ENCODE data around the gene TBX10. TPM values are rescaled to one million over a fixed set of nuclear protein-coding genes. Genes with fewer than 3 reads are reported as not detected.
"Not testable (repeated sequence)": the region's sequence is repeated elsewhere in the genome, so short reads cannot be mapped to it uniquely, and the experiment has no call there.

The TBX10 gene
- polyA plus RNA-seq, 4 donors, result 4.3 to 69.4 (median 27.9) TPM

DNA sequence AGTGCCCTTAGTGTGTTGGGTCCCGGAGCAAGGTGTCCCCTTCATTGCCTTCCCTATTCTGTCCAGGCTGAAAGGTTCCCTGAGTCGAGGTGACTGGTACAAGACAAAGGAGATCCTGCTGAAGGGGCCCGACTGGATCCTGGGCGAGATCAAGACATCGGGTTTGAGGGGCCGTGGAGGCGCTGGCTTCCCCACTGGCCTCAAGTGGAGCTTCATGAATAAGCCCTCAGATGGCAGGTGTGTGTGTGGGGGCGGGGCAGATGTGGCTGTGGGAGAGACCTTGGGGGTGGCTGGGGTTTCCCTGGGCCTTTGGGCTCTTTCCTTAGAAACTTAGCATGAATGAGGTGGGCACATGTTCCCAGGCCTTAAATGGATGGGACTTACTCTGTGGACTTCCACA, 31.1 kb downstream of the TBX10 start:
- peaks cover 0 to 49% (median 16%) of the 10 kb centered on the region in 3 donors for H3K36me3 ChIP-seq (ENCODE audit: control insufficient read depth in 3 of 3, insufficient read depth in 2 of 3, low read depth in 1 of 3, low read length in 3 of 3)
- FAIRE-seq (no peak), DNase-seq (no peak)
- no peak overlapping the region for H3K4me3 ChIP-seq (ENCODE audit: low read depth in 1 of 3, low read length in 3 of 3)
- 91 to 95% (median 93%) methylated on average over 8 of the region's 8 CpGs for WGBS, 3 donors
- no peaks in the 10 kb centered on the region for H3K9me3 ChIP-seq (ENCODE audit: control insufficient read depth in 2 of 2, insufficient read depth in 1 of 2, low read depth in 1 of 2, low read length in 1 of 2)
- H3K27ac ChIP-seq (ENCODE audit: low read depth in 1 of 3, low read length in 2 of 3), result no peak overlapping the region
- H3K4me1 ChIP-seq (ENCODE audit: control insufficient read depth in 3 of 3, insufficient read depth in 2 of 3, low read depth in 1 of 3, low read length in 2 of 3), result peaks cover 0 to 8% (median 0%) of the 10 kb centered on the region in 3 donors
- H3K27me3 ChIP-seq (ENCODE audit: control insufficient read depth in 3 of 3, insufficient read depth in 3 of 3, low read length in 3 of 3), result no peaks in the 10 kb centered on the region

- WGBS, 3 donors, result 17 to 46% (median 26%) methylated on average over 9 of the region's 9 CpGs
- FAIRE-seq, result no peak
Measured at GRCh38 chr11:67607507-67607906, 32.1 kb downstream of the TBX10 start.

DNA sequence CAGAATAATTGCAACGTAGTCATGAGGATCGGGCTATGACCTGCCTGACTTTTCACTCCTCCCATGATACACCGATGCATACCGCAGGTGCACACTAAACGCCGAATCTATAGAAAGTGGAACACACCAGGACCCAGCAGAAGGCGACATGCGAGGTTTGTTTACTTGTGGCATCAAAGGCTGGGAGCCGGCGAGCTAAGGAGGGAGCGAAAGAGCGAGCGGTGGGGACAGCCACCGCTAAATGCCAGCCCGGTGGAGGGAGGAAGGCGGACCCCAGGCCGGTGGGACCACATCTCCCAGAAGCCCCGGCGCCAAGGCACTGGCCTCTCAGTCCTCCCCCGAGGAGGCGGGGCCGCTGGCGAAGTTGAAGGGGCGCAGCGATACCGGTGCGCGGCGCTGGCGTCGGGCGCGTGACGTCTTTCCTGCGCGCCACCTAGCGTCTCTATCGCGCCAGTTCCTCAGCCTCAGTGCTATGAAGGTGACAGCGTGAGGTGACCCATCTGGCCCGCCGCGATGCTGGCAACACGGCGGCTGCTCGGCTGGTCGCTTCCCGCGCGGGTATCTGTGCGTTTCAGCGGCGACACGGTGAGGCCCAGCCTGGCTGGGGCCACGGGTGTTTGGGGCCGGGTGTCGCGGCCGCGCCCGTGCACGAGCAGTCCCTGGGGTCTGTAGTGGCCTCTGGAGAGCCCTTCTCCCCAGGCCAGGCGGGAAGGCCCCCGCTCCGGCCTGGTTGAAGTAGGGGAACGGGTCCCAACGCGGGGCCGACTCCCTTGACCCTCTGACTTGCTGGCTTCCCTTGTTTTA, 32.9 kb downstream of the TBX10 start, which contains the start of gene NDUFV1:
TSS of gene NDUFV1 (plus strand) at position 445 of the 804 bp plus-strand sequence. CDS start at position 514, 69 bp downstream.
- peaks cover 0 to 31% (median 11%) of the 10 kb centered on the region in 3 donors for H3K36me3 ChIP-seq (ENCODE audit: control insufficient read depth in 3 of 3, insufficient read depth in 2 of 3, low read depth in 1 of 3, low read length in 3 of 3)
- peaks cover 0 to 8% (median 0%) of the 10 kb centered on the region in 3 donors for H3K4me1 ChIP-seq (ENCODE audit: control insufficient read depth in 3 of 3, insufficient read depth in 2 of 3, low read depth in 1 of 3, low read length in 2 of 3)
- peak within 1 kb of the TSS; percentile 16 to 91 (median 76) for H3K27ac ChIP-seq (ENCODE audit: low read depth in 1 of 3, low read length in 2 of 3)
- FAIRE-seq (no peak), DNase-seq (peak; percentile 97 to 99)
- WGBS, 3 donors, result 0 to 1% (median 1%) methylated on average over 65 to 69 of the region's 69 CpGs
- no peaks in the 10 kb centered on the region for H3K27me3 ChIP-seq (ENCODE audit: control insufficient read depth in 3 of 3, insufficient read depth in 3 of 3, low read length in 3 of 3)
- peak within 1 kb of the TSS; percentile 78 to 95 (median 95) for H3K4me3 ChIP-seq (ENCODE audit: low read depth in 1 of 3, low read length in 3 of 3)
- H3K9me3 ChIP-seq (ENCODE audit: control insufficient read depth in 2 of 2, insufficient read depth in 1 of 2, low read depth in 1 of 2, low read length in 1 of 2), result peaks cover 0 to 6% of the 10 kb centered on the region in 2 donors

More at GRCh38 chr11:67607507-67607906, 32.1 kb downstream of the TBX10 start:
- peak overlapping the region; percentile 78 to 95 (median 95) for H3K4me3 ChIP-seq (ENCODE audit: low read depth in 1 of 3, low read length in 3 of 3)
- H3K36me3 ChIP-seq (ENCODE audit: control insufficient read depth in 3 of 3, insufficient read depth in 2 of 3, low read depth in 1 of 3, low read length in 3 of 3), result peaks cover 0 to 39% (median 16%) of the 10 kb centered on the region in 3 donors
- H3K27ac ChIP-seq (ENCODE audit: low read depth in 1 of 3, low read length in 2 of 3), result peak overlapping the region in 2 of 3 donors; percentile 76 to 91
- peaks cover 0 to 8% (median 0%) of the 10 kb centered on the region in 3 donors for H3K4me1 ChIP-seq (ENCODE audit: control insufficient read depth in 3 of 3, insufficient read depth in 2 of 3, low read depth in 1 of 3, low read length in 2 of 3)
- DNase-seq, result no peak
- peaks cover 0 to 4% of the 10 kb centered on the region in 2 donors for H3K9me3 ChIP-seq (ENCODE audit: control insufficient read depth in 2 of 2, insufficient read depth in 1 of 2, low read depth in 1 of 2, low read length in 1 of 2)
- H3K27me3 ChIP-seq (ENCODE audit: control insufficient read depth in 3 of 3, insufficient read depth in 3 of 3, low read length in 3 of 3), result no peaks in the 10 kb centered on the region

- Histone ChIP-seq H3K4me3 (ENCODE audit: low read depth in 1 of 3, low read length in 3 of 3) (peak overlapping the region; percentile 33 to 95 (median 78)), H3K27ac (ENCODE audit: low read depth in 1 of 3, low read length in 2 of 3) (peak overlapping the region in 1 of 3 donors; percentile 13), H3K36me3 (ENCODE audit: control insufficient read depth in 3 of 3, insufficient read depth in 2 of 3, low read depth in 1 of 3, low read length in 3 of 3) (peaks cover 0 to 25% (median 8%) of the 10 kb centered on the region in 3 donors), H3K9me3 (ENCODE audit: control insufficient read depth in 2 of 2, insufficient read depth in 1 of 2, low read depth in 1 of 2, low read length in 1 of 2) (peaks cover 0 to 6% of the 10 kb centered on the region in 2 donors), H3K4me1 (ENCODE audit: control insufficient read depth in 3 of 3, insufficient read depth in 2 of 3, low read depth in 1 of 3, low read length in 2 of 3) (peaks cover 0 to 8% (median 0%) of the 10 kb centered on the region in 3 donors), H3K27me3 (ENCODE audit: control insufficient read depth in 3 of 3, insufficient read depth in 3 of 3, low read length in 3 of 3) (no peaks in the 10 kb centered on the region)
- DNase-seq (no peak), FAIRE-seq (no peak)
- WGBS, 3 donors, result 29 to 42% (median 34%) methylated on average over 17 of the region's 17 CpGs
Measured at GRCh38 chr11:67606093-67606491, 33.5 kb downstream of the TBX10 start.

GRCh38 chr11:67605231-67606011, 34.1 kb downstream of the TBX10 start:
- H3K9me3 ChIP-seq (ENCODE audit: control insufficient read depth in 2 of 2, insufficient read depth in 1 of 2, low read depth in 1 of 2, low read length in 1 of 2), result peaks cover 0 to 6% of the 10 kb centered on the region in 2 donors
- H3K27me3 ChIP-seq (ENCODE audit: control insufficient read depth in 3 of 3, insufficient read depth in 3 of 3, low read length in 3 of 3), result no peaks in the 10 kb centered on the region
- no peak overlapping the region for H3K4me3 ChIP-seq (ENCODE audit: low read depth in 1 of 3, low read length in 3 of 3)
- 58 to 71% (median 65%) methylated on average over 11 of the region's 11 CpGs for WGBS, 3 donors
- no peak for FAIRE-seq
- DNase-seq, result no peak
- peaks cover 0 to 8% (median 0%) of the 10 kb centered on the region in 3 donors for H3K4me1 ChIP-seq (ENCODE audit: control insufficient read depth in 3 of 3, insufficient read depth in 2 of 3, low read depth in 1 of 3, low read length in 2 of 3)
- H3K27ac ChIP-seq (ENCODE audit: low read depth in 1 of 3, low read length in 2 of 3), result no peak overlapping the region
- H3K36me3 ChIP-seq (ENCODE audit: control insufficient read depth in 3 of 3, insufficient read depth in 2 of 3, low read depth in 1 of 3, low read length in 3 of 3), result peaks cover 0 to 18% (median 6%) of the 10 kb centered on the region in 3 donors

- Histone ChIP-seq H3K27ac (ENCODE audit: low read depth in 1 of 3, low read length in 2 of 3) (no peak overlapping the region), H3K9me3 (ENCODE audit: control insufficient read depth in 2 of 2, insufficient read depth in 1 of 2, low read depth in 1 of 2, low read length in 1 of 2) (peaks cover 0 to 6% of the 10 kb centered on the region in 2 donors), H3K36me3 (ENCODE audit: control insufficient read depth in 3 of 3, insufficient read depth in 2 of 3, low read depth in 1 of 3, low read length in 3 of 3) (peaks cover 0 to 14% (median 6%) of the 10 kb centered on the region in 3 donors), H3K4me1 (ENCODE audit: control insufficient read depth in 3 of 3, insufficient read depth in 2 of 3, low read depth in 1 of 3, low read length in 2 of 3) (peaks cover 0 to 8% (median 0%) of the 10 kb centered on the region in 3 donors), H3K27me3 (ENCODE audit: control insufficient read depth in 3 of 3, insufficient read depth in 3 of 3, low read length in 3 of 3) (no peaks in the 10 kb centered on the region), H3K4me3 (ENCODE audit: low read depth in 1 of 3, low read length in 3 of 3) (no peak overlapping the region)
- DNase-seq, result no peak
- no peak for FAIRE-seq
- WGBS, 3 donors, result 87 to 95% (median 95%) methylated on average over 2 of the region's 2 CpGs
Measured at GRCh38 chr11:67604815-67605214, 34.7 kb downstream of the TBX10 start.

- H3K9me3 ChIP-seq (ENCODE audit: control insufficient read depth in 2 of 2, insufficient read depth in 1 of 2, low read depth in 1 of 2, low read length in 1 of 2); DNase-seq; H3K27ac ChIP-seq (ENCODE audit: low read depth in 1 of 3, low read length in 2 of 3); H3K36me3 ChIP-seq (ENCODE audit: control insufficient read depth in 3 of 3, insufficient read depth in 2 of 3, low read depth in 1 of 3, low read length in 3 of 3); FAIRE-seq; H3K4me1 ChIP-seq (ENCODE audit: control insufficient read depth in 3 of 3, insufficient read depth in 2 of 3, low read depth in 1 of 3, low read length in 2 of 3); H3K4me3 ChIP-seq (ENCODE audit: low read depth in 1 of 3, low read length in 3 of 3); H3K27me3 ChIP-seq (ENCODE audit: control insufficient read depth in 3 of 3, insufficient read depth in 3 of 3, low read length in 3 of 3): not testable (repeated sequence)
- WGBS, 3 donors, result 60 to 74% (median 63%) methylated on average over 2 of the region's 4 CpGs
Measured at GRCh38 chr11:67604119-67604518, 35.4 kb downstream of the TBX10 start.

- no peak overlapping the region for H3K4me3 ChIP-seq (ENCODE audit: low read depth in 1 of 3, low read length in 3 of 3)
- 87 to 96% (median 95%) methylated on average over 7 of the region's 7 CpGs for WGBS, 3 donors
- peaks cover 0 to 11% of the 10 kb centered on the region in 2 donors for H3K9me3 ChIP-seq (ENCODE audit: control insufficient read depth in 2 of 2, insufficient read depth in 1 of 2, low read depth in 1 of 2, low read length in 1 of 2)
- no peaks in the 10 kb centered on the region for H3K36me3 ChIP-seq (ENCODE audit: control insufficient read depth in 3 of 3, insufficient read depth in 2 of 3, low read depth in 1 of 3, low read length in 3 of 3)
- H3K4me1 ChIP-seq (ENCODE audit: control insufficient read depth in 3 of 3, insufficient read depth in 2 of 3, low read depth in 1 of 3, low read length in 2 of 3), result no peaks in the 10 kb centered on the region
- no peaks in the 10 kb centered on the region for H3K27me3 ChIP-seq (ENCODE audit: control insufficient read depth in 3 of 3, insufficient read depth in 3 of 3, low read length in 3 of 3)
- no peak overlapping the region for H3K27ac ChIP-seq (ENCODE audit: low read depth in 1 of 3, low read length in 2 of 3)
- FAIRE-seq (no peak), DNase-seq (no peak)
Measured at GRCh38 chr11:67601098-67601497, 38.5 kb downstream of the TBX10 start.
